ENCODE results near the gene PRM2.

The PRM2 gene

GRCh38 chr16:11274964-11275363 is 1.3 kb downstream of the PRM2 start:
- ChIA-PET CTCF (interaction anchor here (0.8 kb wide), 1 partner anchor 17 kb away, joined by 3 read pairs; no protein-coding TSS in a partner anchor), POLR2A (interaction anchor here (0.6 kb wide), 1 partner anchor 293 kb away, joined by 5 read pairs; no protein-coding TSS in a partner anchor)
- no peak for DNase-seq (ENCODE audit: extremely low spot score)
- no peak for TF ChIP-seq CTCF (IDR thresholded peaks at IDR 0.05; ENCODE audit: control extremely low read depth, extremely low read depth, low read depth, missing control alignments)

GRCh38 chr16:11273721-11274324 is 2.5 kb downstream of the PRM2 start:
- POLR2A ChIA-PET, result no interaction called here
- no peak for DNase-seq (ENCODE audit: extremely low spot score)
- CTCF ChIA-PET, result interaction anchor here (1.1 to 2.6 kb wide), 7 partner anchors 10 to 123 kb away, joined by 3 to 7 read pairs (median 3); partner anchors contain the start of gene SOCS1
- no peak for TF ChIP-seq CTCF (IDR thresholded peaks at IDR 0.05; ENCODE audit: control extremely low read depth, extremely low read depth, low read depth, missing control alignments)

- DNase-seq (ENCODE audit: extremely low spot score), result no peak
- no peak for TF ChIP-seq CTCF (IDR thresholded peaks at IDR 0.05; ENCODE audit: control extremely low read depth, extremely low read depth, low read depth, missing control alignments)
- POLR2A ChIA-PET, result no interaction called here
- CTCF ChIA-PET, result interaction anchor here (1.1 to 2.6 kb wide), 10 partner anchors 10 to 319 kb away, joined by 3 to 7 read pairs (median 3); partner anchors contain the start of gene SOCS1
Measured at GRCh38 chr16:11272921-11273720, 3.2 kb downstream of the PRM2 start, which contains the start of gene PRM3. PRM3 (minus strand) TSS chr16:11273629; CDS start chr16:11273595, 34 bp downstream.

- no peak for DNase-seq (ENCODE audit: extremely low spot score)
- no peak for TF ChIP-seq CTCF (IDR thresholded peaks at IDR 0.05; ENCODE audit: control extremely low read depth, extremely low read depth, low read depth, missing control alignments)
- POLR2A ChIA-PET, result no interaction called here
- CTCF ChIA-PET, result interaction anchor here (0.9 to 2.6 kb wide), 5 partner anchors 11 to 318 kb away, joined by 3 to 7 read pairs (median 3); no protein-coding TSS in a partner anchor
Measured at GRCh38 chr16:11272484-11272883, 3.8 kb downstream of the PRM2 start.

GRCh38 chr16:11271610-11272009 is 4.7 kb downstream of the PRM2 start:
- POLR2A ChIA-PET, result interaction anchor here (1.0 kb wide), 1 partner anchor 15 kb away, joined by 4 read pairs; no protein-coding TSS in a partner anchor
- CTCF ChIA-PET, result interaction anchor here (0.6 to 2.6 kb wide), 6 partner anchors 10 to 317 kb away, joined by 3 to 7 read pairs (median 3); partner anchors contain the start of gene SOCS1
- no peak for TF ChIP-seq CTCF (IDR thresholded peaks at IDR 0.05; ENCODE audit: control extremely low read depth, extremely low read depth, low read depth, missing control alignments)
- no peak for DNase-seq (ENCODE audit: extremely low spot score)

- POLR2A ChIA-PET, result no interaction called here
- DNase-seq (ENCODE audit: extremely low spot score), result no peak
- no peak for TF ChIP-seq CTCF (IDR thresholded peaks at IDR 0.05; ENCODE audit: control extremely low read depth, extremely low read depth, low read depth, missing control alignments)
- CTCF ChIA-PET, result interaction anchor here (0.9 to 4.6 kb wide), 5 partner anchors 10 to 300 kb away, joined by 3 to 39 read pairs (median 3); partner anchors contain the start of gene SOCS1
Measured at GRCh38 chr16:11270602-11271162, 5.6 kb downstream of the PRM2 start.

All from GM10248 (cell line).